NCI-H1092 (cell line): ENCODE measurements around the gene SCAMP4.

Source experiments
- DNase-seq: peaks from one replicate; lab custom pipeline; 2025; lab: John Stamatoyannopoulos, UW

The SCAMP4 gene

DNA sequence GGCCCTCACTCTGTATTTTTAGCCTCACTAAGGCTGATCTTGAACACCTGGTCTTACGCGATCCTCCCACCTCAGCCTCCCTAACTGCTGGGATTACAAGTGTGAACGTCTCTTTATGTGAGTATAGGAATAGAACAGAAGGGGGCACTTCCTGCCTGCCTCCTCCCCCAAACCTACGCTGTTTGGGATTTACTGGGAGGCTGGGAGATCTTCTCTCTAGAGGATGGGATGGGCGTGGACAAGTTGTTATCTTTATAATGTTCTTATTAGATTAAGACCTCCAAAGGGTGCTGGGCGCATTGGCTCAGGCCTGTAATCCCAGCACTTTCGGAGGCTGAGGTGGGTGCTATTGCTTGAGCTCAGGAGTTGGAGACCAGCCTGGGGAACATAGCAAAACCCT lies 32.9 kb downstream of the SCAMP4 start:
- no peak for DNase-seq

DNA sequence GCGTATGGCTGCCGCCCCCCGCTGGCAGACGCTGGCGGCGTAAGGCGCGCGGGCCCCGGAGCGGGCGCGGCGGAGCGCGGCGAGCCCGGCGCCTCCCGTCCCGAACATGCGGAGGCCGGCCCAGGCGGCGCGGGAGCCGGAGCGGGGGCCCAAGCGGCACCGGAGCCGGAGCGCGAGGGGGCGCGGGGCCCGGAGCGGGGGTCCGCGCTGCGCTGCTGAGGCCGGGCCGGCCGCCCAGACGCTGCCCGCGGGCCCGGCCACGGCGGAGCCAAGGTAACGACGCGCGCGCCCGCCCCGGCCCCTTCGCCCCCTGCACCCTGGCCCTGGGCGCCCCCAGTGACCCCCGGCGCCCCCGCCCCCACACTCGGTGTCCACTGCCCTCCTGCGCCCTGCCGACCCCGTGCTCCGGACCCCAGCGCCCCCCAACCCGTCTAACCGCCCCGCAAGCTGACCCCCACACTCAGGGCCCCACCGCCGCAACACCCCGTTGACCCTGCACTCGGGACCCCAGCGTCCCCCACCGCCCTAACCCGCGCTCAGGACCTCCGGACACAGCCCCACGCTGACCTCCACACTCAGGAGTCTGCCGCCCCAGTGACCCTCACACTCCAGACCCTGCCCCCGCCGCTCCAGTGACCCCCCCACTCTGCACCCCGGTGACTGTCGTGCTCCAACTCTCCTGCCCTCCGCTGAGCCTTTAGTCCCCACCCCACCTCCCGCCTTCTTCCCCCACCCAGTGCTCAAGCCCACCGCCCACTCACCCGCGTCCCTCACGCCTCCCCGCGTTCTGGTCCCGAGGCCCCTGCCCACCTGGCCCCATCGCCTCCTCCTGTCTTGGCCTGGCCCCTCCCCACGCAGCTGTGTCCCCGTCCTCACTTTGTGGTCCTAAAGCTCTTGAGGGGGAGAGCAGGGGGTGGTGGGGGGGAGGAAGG lies 36.2 kb downstream of the SCAMP4 start, which contains the start of gene CSNK1G2:
CSNK1G2 (plus strand) TSS at position 27 of the 932 bp plus-strand sequence. CDS start 28,601 bp downstream, outside the sequence.
- no peak for DNase-seq

DNA sequence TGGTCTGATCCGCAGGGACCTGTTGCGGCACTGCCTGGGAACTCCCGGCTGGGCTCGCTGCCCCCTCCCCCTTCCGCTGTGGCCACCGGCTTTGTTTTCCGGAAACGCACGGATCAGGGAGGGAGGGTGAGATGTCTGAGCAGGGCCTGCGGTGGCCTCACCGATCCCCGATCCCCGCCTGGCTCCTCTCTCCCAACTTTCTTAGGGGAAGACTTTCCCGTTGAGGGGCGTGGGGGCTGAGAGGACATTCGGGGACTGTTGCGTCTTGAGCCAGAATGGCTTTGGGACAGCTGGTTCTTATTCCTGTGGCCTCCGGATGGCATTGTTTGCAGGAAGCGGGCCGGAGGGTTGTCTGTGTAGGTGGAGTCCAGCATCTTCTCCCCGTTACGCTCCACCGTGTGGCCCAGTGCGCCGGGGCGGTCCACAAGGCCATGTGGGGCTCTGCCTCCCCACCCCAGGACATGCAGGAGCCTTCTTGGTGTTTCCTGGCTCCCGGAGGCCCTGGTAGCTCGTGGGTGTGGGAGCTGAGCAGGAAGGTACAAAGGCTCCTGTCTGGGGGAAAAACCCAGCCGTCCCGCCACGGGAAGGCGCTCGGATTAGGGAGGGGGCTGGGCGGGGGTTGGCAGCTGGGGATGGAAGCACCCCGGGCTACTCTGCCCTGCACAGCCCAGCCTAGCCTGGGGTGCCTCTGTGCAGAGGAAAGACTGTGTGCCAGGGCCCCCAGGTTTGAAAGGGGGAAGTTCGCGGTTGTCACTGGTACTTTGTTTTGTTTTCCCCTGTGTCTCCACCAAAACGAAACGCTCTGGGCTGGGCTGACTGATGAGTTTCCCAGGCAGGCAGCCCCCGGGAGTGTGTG lies 37.1 kb downstream of the SCAMP4 start:
- DNase-seq: peak; percentile 14

DNA sequence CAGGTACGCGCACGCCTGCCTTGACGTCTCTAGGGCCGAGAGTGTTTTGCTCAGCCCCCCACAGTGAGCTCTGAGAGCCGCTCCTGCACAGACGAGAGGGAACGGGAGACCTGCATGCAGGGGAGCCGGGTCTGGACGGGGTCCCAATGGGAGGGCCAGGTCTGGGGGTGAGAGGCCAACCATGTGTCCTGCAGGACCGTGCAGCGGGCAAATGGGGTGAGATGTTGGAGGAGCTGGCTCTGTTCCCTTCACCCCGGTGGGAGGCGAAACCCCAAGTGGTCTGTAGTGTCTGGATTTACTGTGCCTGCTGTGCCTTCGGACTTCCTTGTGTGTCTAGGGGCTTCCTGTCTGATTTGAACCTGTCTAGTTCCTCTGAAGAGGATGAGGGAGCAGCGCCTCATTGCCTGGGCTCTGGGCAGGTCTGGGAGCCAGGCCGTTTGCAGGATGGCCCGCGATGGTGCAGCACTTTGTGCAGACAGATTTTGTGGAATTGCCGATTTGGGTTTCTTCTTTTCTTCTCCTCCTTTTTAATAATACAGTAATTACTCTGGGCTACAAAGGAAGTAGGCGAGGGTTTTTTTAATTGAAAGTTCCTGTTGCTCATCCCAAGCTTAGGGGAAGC lies 37.8 kb downstream of the SCAMP4 start:
- no peak for DNase-seq

DNA sequence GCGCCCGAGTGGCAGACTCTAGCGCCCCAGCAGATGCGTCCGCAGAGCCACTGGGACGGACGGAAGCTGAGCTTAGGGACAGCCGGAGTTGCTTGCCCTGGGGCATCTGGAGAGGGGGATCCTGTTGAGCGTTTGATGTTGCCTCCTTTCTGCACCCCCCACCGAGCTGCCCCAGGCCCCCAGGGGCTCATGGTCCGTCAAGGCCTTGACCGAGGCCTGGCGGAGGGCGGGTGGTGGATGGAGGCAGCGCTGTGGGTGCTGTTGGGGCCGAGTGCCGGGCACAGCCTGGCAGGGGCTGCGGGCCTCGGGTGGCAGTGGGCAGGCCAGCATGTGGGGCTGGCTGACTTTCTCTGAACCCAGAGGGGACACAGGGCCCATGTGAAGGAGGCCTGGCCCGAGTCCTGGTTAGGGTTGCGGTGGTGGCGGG lies 38.5 kb downstream of the SCAMP4 start:
- DNase-seq: no peak

- DNase-seq: no peak
These were observed 39.1 kb downstream of the SCAMP4 start for GRCh38 chr19:1944088-1944915.

DNA sequence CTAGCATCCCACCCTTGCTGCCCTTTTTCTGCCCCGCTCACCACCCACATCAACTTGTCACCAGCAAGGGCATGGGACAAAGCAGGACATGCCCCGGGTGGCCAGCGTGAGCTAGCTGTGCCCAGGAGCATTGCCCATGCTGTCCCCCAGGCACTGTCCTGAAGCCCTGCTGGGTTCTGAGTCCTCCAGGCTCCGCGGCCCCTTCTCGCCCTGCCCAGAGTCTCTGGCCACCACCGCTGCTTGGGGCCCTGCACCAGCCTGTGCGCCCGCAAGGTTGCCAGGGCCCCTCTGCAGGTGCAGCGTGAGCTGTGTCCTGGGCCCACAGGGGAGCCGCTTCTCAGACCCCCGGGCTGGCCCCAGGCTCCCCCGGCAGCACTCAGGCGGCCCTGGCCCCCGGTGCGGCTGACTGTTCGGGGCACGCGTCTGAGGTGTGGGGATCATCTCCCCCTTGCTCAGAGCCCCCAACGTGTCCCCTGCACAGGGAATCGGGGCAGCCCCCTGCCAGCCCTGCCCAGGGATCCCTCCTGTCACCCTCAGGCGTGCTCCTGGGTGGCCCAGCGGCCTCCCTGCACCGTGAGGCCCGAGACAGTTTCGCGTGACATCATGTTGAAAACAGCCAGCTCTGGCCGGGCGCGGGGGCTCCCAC lies 39.8 kb downstream of the SCAMP4 start:
- DNase-seq: no peak

DNA sequence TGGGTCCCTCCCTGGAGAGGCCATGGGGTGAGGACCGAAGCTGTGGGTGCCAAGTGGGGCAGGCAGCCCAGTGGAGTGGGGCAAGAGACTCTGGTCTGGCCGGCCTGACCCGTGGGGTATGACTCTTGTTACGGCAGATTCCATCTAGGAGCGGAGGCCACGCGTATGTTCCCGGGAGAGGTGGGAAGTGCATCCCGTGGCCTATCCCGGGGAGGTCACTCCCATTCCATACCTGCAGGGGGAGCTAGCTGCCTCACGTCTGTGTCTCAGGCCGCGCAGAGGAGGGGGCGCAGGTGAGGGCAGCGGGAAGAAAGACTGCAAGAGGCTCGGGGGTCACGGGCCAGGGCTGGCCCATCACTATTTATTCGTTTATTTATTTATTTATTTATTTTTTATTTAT lies 40.7 kb downstream of the SCAMP4 start:
- DNase-seq: no peak

DNA sequence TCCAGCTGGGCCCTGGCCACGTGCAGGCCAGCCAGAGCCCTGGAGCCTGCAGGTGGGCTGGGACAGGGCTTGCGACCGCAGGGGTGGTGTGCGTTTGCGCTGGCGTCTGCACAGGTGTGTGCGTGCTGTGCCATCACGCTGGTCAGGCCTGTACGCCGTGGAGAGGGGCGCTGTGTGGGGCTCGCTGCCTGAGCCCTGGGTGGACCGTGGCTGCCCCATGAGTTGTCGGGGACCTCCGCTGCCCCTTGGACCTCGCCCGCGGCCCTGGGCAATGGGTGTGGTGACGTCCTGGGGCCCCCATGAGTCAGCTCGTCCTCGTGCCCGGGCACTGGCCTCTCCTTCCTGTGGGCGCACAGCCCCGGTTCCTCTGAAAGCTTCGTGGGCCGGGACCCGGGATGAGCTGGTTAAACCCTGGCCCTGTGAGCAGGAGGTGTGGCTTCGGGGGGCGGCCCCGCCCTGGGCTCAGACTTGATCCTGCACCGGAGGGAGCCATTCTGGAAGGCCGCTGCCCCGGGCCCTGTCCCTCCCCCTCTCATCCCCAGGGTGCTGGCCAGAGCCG lies 42.5 kb downstream of the SCAMP4 start:
- no peak for DNase-seq

- DNase-seq: no peak
These were observed 44.3 kb downstream of the SCAMP4 start for GRCh38 chr19:1949304-1950101.

GRCh38 chr19:1950640-1951039 lies 45.4 kb downstream of the SCAMP4 start:
- DNase-seq: no peak

DNA sequence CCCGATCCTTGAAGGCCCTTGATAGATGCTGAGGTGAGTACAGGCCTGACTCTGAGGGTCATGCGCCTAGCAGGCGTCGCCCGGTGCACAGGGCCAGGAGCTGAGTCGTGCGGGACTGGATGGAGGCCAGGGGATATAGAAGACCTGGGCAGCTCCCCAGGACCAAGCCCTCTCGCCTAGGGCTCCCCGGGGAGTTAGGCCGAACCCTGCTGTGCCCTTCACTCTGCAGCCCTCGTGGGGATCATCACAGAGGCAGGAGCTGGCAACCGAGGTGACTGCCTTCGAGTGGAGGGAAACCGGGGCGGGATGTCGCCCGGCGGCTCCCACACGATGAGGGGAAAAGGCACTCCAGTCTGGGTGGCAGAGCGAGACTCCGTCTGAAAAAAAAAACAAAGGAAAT lies 47.4 kb downstream of the SCAMP4 start:
- DNase-seq: no peak

DNA sequence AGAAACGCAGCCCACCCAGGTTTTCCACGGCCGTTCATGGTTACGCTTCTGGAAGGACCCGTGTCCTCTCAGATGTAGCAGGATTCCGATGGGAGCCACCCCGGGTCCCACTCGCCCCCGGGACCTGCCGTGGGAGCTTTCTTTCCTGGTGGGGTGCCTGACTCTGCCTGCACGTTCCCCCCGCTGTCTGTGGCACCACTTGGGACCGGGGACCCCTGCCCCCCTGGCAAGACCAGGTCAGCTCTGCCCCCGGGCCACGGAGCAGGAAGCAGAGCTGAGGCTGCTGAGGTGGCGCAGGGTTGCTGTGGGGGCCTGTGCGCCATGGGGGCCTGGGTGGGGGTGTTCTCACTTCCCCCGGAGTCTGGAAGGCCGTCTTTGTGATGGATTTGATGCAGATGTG lies 47.8 kb downstream of the SCAMP4 start:
- no peak for DNase-seq

- no peak for DNase-seq
These were observed 48.4 kb downstream of the SCAMP4 start for GRCh38 chr19:1953441-1954094.

DNA sequence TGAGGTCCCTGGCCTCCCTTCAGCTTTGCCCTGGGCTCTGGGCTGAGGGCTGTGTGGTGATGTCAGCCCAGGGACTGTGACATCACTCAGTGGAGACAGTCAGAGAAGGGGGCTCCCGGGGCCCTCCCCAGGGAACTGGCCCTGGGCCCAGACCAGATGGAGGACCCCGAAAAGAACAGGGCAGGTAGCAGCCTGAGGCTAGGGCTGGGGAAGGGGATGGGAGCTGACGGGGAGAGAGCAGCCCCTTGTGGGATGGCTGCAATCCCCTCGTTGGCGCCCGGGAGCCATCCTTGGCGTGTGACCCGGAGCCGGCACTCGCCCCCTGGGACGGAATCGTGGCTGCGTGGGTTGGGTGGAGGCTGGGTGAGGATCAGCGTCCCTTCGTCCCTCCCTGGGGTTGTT lies 49.3 kb downstream of the SCAMP4 start:
- no peak for DNase-seq

DNA sequence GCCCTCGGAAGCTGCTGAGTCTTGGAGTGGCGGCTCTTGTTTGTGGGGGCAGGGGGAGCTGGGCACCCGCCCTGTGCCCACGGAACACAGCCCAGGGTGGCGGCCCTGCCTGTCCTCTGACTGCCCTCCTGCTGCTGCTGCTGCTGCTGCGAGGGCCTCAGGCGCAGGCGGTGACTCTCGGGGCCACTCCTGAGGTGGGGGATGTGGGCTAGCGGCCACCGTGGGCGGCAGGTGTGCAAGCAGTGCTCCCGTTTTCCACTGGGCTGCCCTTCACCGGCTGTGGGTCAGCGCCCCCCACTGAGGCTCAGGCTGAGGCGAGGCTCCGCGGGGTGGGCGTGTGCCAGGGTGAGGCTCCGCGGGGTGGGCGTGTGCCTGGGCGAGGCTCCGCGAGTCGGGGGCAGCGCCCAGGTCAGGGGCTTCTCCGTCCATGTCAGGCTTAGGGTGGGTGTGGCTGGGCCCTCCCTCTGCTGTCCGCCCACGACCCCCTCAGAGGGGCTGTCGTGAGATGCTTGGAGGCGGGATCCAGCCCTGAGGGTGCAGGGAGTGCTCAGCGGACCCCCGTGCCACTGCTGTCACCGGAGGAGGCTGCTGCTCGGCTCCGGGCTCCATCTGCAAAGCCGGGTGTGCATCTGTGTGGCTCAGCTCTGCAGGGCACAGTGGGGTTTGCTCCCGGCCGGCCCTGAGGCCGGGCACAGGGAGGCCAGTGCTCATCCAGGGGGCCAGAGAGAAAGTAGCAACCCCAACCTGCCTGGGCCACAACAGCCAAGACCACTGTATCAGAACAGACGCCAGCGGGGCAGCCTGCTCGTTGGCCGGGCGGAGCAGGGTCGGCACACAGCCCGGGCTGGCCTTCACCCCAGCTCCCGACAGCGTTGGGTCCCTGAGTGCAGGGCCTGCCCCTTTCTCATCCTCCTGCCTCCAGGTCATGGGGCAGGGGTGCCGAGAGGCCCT lies 50.2 kb downstream of the SCAMP4 start:
- DNase-seq: no peak

DNA sequence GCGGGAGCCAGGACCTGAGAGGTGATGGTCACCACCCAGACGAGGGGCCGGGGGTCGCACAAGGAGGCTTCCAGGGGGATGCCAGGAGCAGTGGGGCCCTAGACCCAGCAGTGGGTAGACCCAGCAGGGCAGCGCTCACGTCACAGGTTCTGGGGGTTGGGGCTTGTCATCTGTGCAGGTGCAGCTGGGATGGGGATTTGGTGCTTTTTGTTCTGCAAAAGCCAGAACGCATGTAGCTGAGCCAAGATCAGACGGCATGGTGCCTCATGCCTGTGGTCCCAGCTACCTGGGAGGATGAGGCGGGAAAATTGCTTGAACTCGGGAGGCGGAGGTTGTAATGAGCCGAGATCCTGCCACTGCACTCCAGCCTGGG lies 50.9 kb downstream of the SCAMP4 start:
- DNase-seq: no peak

DNA sequence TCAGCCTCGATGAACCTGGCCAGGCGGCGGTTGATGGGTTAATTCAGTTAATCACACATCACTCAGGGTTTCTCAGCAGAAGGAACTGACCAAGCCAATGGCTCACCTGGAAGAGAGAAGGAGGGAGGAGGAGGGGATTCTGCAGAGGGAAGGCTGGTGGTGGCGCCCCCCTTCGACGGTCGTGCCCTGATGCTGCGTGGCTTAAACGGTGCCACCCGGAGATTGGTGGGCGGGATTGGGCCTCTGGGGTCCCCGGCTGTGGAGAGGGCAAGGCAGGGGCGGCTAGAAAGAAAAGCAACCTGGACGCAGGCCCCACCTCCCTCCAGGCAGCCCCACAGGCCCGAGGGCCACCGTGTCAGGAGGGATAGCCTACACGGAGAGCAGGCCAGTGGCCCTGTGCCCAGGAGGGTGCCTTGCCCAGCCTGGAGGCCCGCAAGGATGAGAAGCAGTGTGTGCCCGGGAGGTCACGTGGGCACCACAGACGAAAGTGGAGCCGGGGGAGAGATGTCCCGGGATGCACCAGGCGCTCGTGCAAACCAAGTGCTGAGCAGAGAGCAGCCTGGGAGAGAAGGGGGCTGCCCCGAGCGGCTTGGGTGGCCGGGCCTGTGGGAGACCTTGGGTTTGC lies 51.8 kb downstream of the SCAMP4 start:
- no peak for DNase-seq
